ENCODE results near the gene KLHDC8A.
A peak's percentile ranks its signal among the peaks of the same experiment; 100 is the strongest.
"Not testable (repeated sequence)": the region's sequence is repeated elsewhere in the genome, so short reads cannot be mapped to it uniquely, and the experiment has no call there.

The KLHDC8A gene

DNA sequence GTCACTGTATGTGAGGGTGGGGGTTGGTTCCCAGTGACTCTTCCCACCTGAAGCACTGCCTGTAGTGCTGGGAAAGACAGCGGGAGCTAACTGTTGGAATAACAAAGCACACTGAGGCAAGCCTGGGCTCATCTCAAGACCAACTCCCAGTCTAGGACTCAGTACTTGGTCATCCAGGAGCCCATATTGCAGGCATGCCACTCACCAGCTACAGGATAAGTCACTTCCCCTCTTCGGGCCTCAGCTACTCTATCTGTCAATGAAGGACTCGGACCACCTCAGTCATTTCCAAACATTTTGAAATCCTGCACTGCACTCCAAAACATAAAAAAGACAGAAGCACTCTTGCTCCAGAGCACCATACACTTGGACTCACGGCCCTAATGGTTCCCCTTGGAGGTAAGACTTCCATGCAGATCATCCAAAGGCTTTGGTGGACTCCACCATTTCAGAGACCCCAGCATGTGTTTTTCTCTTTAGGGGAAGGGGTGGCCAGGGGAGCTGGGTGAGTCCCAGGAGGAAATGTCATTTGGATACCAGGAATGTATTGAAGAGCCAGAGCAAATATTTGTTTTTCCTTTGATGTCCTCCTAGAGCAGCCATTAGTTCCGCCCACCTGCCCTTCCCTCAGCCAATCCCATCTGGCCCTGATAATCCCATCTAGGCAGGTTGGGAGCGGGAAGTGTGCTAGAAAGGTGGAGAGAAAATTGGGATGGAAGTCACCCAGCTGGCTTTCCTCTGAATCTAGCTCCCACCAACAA is 38.3 kb downstream of the KLHDC8A start:
- peak; percentile 90 for DNase-seq (ENCODE audit: low spot score)

DNA sequence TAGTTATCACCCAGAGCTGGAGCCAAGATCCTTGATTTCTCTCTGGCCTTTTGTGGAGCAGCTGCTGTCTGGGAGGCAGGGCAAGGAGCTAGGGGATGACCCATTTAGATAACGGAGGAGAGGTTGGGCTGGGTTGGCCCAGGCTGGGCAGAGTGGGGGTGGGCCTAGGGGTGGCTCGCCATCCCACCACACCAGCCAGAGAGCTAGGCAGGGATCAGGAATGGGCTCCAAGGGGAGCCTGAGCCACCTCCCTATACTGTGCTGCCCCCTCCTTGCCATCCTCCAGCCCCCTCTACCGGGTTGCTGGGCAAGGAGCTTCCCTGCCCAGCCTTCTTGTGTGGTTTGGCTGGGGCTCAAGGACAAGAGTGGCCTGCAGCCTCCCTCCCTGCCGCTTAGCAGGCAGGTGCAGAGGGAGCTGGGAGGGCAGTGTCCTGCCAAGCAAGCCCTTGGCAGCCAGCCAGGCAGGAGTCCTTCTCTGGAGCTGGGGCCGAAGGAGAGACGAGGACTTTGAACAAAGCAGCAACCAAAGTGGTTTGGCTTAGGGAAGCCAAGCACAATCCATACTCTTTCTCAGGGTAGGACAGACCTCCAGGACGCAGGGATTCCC is 39.3 kb downstream of the KLHDC8A start:
- DNase-seq (ENCODE audit: low spot score), result no peak

DNA sequence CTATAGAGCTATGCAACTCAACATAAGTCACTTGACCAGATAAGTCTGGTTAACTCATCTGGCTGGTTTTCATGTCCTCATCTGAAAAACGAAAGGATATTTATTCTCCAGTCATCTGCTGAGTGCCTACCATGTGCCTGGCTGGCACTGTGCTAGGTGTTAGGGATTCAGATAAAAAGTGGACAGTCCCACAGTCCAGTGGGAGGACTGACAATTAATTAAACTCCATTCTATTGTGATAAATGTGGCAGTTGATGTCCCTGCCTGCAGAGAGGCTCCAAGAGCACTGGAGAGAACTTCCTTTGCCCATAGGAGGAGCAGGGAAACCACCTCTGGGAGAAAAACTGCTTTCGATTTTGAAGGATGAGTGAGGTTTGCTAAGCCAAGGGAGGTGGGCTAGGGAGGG is 40.6 kb downstream of the KLHDC8A start:
- DNase-seq (ENCODE audit: low spot score), result no peak

DNA sequence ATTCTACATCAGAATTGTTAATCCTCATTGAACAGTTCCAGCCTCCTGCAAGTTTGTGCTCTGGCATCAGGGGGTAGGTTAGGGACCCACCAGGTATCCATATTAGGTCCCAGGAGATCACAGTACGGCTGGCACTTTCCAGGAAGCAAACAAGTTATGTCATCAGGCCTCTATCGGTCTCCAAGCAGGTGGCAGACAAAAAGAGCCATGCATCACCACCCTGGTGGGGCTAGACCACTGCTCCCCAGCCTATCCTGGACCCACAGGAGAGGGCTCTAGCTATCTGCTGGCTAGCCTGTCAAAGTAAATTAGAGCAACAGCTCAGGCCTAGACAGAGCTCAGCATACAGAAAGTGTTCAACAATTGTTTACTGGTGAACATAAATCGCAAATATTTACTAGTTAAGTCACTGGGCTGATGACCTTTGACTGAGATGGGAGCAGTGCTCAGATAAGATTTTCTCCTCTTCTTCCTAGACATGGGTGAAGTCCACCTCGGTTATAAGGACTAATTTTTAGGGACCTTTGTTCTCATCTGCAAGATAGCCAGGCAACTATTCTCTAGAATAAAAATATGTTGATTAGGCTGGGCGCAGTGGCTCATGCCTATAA is 41.6 kb downstream of the KLHDC8A start:
- no peak for DNase-seq (ENCODE audit: low spot score)

DNA sequence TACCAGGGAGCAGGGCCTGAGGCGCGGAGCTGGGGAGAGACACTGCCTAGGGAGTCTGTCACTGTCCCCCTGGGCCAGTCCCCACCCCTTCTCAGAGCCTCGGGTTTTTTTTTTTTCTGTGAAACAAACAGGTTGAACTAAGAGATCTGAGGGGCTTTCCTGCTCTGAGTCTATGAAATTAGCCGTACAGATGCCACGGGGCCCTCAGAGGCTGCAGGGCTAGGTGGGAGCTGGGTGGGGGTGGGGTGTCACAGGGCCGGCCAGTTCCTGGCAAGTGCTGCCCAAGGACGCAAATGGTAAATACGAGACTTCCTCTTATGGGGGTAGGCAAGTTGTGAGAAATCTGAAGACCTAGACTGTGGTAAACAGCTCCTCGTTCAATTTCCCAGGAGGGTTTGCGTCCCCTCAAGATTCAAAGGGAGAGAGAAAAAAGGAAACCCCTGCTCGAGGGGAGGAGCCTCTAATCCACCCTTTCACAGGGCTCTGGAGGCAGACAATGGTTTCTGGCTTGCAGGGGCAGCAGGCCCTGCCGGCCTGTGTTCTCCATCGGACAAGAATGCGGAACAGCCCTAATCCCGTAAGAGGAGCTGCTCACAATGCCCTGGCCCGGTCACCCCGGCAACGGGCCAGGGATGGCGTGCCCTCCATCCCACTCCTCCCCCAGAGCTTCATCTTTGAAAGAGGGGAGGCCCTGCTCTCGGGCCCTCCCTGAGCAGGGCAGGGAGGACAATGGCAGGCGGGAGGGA is 43.0 kb downstream of the KLHDC8A start:
- no peak for DNase-seq (ENCODE audit: low spot score)

DNA sequence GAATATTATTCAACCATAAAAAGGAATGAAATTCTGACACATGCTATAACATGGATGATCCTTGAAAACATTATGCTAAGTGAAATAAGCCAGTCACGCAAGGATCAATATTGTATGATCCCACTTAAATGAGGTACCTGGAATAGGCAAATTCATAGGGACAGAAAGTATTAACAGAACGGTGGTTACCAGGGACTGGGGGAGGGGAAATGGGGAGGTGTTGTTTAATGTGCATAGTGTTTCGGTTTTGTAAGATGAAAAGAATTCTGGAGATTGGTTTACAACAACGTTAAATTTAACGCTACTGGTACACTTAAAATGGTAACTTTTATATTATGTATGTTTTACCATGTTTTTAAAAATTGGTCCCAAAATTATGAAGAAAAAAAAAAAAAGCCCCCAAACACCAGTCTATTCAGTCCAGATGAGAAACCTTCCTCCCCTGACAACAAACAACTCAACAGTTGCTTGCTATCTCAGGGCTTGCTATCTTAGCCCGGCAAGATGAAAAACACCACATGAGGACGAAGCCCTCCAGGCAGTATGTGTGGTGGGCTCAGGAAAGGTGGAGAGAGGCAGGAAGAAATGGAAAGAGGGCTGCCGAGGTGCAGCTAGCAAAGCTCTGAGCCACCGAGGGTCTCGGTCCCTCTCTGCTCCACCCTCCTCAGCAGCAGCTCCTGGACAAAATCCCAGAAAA is 43.7 kb downstream of the KLHDC8A start:
- no peak for DNase-seq (ENCODE audit: low spot score)

DNA sequence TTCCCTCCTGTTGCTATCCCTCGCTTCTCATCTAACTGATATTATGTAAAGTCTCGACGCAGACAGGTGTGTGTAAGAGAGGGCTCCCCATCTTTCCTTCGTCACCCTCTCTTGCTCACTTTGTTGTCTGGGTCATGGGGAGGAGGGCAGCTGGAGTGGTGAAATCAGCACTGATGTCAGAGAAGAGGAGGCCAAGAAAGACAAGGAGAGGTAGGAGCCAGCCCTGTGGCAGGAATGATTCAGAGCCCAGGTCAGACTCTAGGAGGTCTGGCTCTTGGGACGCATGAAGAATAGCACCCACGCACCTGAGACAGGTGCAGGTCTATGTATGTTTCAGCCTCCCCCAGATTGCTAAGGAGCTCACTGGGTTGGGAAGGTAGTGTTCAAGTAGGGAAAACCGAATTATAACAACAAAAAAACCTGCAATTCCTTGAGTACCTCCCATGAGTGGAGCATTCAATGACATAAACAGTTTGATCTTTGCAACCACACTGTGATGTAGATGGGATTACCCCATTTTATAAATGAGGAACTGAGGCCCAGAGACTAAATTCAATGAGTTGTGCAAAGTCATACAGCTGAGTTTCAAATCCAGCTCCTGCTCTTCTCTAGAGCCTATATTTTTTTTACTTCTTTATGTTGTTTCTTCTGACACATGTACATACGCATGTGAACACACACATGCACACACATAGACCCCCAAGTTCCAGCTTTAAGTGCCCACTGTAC is 45.6 kb downstream of the KLHDC8A start:
- DNase-seq (ENCODE audit: low spot score), result no peak

DNA sequence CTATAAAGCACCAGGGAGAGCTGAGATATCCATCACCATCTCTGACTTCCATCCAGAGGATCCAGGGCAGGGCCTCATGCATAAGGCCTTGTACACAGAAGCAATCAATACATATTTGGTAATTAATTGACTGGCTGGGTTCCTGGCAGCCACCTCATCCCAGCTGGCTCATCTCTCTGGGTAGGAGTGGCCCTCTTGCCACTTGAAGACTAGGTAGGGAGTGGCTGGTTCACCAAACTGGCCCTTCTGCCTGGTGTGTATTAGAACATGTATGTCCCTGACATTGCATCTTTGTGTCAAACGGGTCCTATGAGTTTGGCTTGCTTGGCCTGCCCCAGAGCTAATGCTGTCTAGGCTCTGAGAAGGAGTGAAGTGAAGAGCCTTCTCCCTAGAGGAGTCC is 47.0 kb downstream of the KLHDC8A start:
- DNase-seq (ENCODE audit: low spot score), result no peak

DNA sequence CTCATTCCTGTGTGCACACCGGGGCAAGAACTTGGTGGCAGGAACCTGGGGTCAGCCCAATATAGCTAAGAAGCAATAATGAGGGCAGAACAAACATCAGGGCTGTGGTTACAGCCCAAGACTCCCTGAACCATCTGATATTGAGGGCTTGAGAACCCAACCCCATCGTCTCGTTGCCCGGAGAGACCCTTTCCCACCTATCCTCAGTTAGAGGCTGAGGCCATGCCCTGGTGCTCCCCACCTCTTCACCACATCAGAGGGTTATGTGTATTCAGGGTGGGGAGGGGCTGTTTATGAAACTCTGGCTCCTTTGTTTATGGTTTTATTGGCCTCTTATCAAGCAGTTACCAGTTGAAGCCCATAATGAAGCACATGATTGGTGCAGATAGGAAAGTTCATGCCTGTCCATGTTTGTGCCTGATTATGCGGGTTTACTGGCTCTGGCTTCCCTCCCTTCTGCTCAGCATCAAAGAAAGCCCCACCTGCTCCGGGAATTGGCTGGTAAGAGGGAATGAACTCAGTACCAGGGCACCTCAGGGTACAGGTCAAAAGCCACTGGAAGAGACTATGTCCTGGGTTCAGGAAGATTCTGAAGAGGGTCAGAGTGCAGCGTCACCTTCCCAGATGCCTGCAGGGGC is 49.7 kb downstream of the KLHDC8A start:
- DNase-seq (ENCODE audit: low spot score), result peak; percentile 77

DNA sequence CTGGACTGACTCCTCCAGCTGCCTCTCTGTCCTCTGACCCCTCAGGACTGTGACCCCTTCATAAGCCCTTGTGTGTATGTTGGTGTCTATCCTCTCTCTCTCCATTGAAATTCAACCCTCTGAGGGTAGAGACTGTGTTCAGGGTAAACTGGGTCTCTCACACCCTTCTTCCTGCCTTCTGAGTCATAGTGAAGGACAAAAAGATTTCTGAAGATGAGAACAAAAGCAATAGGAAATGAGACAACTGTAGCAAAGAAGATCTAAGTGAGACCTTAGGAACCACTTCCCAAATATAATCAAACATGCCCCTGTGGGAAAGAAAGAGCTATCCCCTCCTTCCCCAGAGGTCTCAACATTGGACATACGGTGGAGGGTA is 52.0 kb downstream of the KLHDC8A start:
- no peak for DNase-seq (ENCODE audit: low spot score)

DNA sequence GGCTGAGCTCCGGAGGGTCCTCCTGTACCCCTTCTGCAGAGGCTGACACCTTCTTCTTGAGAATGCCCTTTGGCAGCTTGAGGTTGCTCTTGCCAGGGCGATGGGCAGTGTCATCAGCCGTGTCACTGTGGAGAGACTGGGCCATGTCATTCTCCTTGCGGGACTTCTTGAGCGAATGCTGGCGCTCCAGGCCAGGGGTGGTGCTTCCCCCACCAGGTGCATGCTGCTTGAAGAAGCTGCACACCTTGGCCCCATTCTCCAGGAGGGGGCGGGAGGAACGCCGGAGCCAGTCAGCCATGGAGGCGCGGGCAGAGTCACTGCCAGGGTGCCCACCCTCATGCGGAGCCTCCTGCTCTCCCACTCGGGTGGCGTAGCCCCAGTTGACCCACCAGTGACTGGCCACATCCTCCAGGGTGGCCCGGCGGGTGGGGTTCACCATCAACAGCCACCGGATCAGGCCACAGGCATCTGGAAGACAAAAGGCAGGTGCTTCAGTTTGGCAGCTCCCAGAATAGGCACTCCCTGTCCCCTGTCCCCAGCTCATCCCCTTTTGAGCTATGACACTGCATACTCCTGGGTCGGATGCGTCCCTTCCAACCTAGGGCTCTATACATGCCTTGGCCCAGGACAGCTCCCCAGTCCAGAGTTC is 52.6 kb downstream of the KLHDC8A start:
- no peak for DNase-seq (ENCODE audit: low spot score)

DNA sequence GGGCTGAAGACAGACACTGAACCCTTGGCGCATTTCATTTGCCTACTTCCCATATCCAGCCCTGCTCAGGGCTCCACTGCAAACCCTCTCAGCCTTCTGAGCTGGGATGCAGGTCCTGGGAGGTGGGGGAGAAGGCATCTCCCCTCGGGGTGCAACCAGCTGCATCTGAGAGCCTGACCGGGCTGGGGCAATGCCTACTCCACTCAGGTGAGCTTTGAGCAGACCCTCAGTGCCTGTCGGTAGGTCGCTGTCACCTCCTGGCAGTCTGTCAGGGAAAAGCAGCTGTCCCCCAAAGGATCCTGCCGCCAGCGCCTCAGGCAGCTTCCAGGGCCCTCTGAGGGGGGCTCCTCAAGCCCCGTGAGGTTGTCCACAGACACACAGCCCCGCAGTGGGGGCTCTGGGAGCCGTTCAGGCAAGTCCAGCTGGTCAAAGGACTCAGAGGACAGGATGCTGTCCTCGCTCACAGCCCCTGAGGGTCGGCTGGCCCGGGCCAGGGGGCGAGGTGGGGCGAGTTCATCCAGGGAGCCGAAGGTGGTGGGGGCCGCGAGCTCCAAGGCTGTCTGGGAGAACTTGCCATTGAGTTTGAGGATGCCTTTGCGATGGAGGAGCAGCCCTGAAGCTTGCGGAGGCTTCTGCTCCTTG is 53.4 kb downstream of the KLHDC8A start:
- no peak for DNase-seq (ENCODE audit: low spot score)

DNA sequence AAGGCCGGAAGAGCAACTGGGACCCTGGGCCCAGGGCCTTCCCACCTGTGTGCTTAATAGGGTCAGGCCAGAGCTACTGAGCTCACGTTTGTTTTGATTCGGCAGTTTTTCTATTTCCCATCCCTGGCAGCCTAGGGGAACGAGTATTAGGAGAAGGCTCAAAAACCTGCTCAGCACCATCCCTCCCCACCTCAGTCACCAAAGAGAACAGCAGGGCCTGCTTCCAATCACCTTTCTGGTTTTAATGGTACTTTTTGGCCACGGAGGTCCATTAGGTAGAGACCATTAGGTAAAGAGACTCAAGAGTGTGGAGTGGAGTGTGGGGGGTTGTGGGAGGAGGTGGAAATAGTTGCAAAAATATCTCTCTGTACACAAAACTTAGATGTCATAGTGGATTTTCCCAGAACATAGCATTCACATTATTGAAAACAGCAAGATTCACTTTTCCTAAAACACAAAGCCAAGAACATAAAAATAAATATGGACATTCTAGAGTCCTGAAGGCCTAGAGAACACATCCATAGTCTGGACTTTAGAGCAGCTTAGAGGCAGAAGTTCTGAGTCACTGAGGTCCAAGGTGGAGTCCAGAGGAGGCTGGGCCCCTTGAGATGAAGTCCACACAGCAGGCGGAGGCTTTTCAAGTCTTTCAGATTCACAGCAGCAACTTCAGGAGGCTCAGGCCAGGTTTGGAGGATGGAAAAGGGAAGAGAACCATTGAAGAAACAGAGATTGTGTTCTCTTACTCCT is 54.7 kb downstream of the KLHDC8A start:
- no peak for DNase-seq (ENCODE audit: low spot score)

DNA sequence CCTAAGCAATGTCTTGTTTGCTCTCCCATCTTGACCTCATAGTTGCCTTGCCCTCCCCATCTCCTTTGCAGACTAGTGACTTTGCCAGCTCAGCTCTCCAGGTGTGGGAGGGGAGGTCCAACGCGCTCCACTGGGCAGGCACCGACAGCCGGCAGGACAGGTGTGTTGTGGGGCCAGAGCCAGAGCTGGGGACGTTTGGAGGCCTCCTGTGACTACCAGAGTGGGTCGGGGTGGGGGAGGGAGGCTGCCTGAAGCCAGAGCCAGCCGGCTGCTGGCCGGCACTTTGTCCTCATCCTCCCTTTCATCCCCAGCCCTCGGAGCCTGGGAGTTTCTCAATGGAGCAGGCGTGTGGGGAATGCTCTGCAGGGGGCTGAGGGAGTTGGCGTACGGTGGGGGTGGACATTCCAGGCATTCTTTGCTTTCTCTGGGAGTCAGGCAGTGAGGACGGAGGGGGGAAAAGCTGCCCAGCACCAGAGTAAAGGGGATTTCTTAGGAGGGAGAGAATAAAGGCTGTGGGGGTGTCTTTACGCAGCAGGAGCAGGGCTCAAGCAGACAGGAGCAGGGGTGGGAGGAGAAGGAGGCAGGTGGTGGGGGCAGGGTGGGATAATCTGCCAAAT is 55.4 kb downstream of the KLHDC8A start:
- peak; percentile 87 for DNase-seq (ENCODE audit: low spot score)

DNA sequence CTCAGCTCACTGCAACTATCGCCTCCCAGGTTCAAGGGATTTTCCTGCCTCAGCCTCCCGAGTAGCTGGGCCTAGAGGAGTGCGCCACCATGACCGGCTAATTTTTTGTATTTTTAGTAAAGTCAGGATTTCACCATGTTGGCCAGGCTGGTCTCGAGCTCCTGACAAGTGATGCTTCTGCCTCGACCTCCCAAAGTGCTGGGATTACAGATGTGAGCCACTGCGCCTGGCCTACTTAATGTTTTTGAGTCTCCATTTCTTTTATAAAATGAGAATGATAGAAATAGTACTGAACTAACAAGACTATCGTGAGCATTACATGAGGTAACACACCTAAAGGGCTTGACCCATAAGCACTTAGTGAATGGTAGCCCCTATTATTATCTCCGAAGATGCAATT is 56.6 kb downstream of the KLHDC8A start:
- no peak for DNase-seq (ENCODE audit: low spot score)

DNA sequence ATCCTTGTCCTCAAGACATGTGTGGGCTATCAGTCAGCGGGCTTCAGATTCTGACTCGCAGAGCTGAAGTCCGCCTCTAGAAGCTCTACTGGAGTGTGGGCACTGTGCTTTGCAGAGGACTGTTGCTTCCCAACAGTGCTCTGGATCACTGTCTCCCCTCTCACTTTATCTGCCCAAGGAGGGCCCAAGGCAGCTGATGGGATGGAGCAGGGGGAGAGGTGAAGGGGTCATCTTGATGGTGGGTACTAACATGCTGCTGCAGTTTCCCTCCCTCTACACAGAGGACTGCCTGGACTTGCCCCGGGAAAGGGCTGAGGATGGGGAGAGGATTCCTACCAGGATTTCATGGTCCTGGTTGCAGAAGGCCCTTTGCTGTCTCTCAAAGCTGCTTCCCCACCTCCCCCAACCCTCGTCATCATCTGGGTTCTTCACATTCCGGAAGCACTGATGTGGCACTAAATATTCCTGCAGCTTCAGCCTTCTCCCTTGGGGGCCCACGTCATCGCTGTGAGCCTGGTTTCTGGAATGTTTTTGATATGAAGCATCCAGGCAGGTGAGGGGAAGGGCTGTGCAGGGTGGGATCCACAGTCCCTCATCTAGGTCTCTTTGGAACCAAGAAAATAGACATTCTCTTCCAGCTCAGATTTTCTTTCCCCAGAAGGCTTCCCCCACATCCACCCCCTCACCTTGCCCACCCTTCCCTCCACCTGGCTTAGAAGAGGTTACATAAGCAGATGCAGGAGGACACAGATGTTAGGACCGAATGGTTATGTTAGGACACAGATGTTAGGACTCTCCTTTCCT is 58.3 kb downstream of the KLHDC8A start:
- DNase-seq (ENCODE audit: low spot score), result no peak

DNA sequence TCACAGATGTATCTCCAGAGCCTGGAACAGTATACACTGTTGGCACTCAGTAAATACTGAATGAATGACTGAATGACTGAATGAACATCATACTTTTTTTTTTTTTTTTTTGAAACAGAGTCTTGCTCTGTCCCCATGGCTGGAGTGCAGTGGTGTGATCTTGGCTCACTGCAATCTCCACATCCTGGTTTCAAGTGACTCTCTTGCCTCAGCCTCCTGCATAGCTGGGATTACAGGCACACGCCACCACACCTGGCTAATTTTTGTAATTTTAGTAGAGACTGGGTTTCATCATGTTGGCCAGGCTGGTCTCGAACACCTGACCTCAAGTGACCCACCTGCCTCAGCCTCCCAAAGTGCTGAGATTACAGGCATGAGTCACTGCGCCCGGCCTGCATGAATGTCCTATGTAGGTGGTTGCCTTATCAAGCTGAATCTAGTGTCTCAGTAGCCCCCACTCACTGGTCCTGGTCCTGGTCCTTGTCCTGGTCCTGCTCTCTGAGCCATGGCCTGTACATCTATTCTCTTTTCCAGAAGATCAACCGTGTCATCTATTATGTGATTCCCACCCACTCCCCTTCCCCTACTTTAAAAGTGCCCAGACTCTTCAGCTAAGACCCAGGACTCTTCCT is 59.1 kb downstream of the KLHDC8A start:
- DNase-seq (ENCODE audit: low spot score), result not testable (repeated sequence)
